Posterior cingulate gyrus (tissue), 11 donors: ENCODE measurements around the gene TPGS1.

Experiments
- DNase-seq, 10 donors: peaks; one replicate each; pipeline versions ENCODE4 v3.0.0 to v3.0.0-alpha.2; 2020 to 2021; ENCODE audit warnings: mixed read lengths in 3 of 10
- intact Hi-C: fragments of 100-400 bp; cut with DNase I; formaldehyde crosslinking; loops from one replicate; pipeline ENCODE4 v1.15.1; 2023

TPGS1 gene

GRCh38 chr19:533364-534058 lies 26.2 kb downstream of the TPGS1 start:
- DNase-seq, result peak in 4 of 10 donors; percentile 6 to 85 (median 81)

DNA sequence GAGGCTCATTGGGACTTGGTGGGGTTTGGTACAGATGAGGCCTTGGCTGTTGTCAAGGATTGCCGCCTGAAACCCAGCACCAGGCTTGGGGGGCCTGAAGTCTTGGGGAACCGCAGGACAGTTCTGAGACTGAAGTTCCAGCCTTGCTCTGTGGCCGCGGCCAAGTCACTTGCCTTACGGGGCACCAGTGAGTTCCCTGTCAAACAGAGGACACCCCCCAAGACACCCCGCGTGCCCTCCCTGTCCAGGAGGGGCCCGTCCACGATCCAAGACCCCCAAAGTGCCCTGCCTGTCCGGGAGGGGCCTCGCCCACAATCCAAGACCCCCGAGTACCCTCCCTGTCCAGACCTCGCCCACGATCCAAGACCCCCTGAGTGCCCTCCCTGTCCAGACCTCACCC lies 26.8 kb downstream of the TPGS1 start:
- intact Hi-C loops, result no loop called here
- DNase-seq, result peak in 1 of 10 donors; percentile 69

More at GRCh38 chr19:533364-534058, 26.2 kb downstream of the TPGS1 start:
- intact Hi-C loops, result loop anchor here (2.0 kb wide), 1 partner anchor 37 kb away; no protein-coding TSS in a partner anchor

DNA sequence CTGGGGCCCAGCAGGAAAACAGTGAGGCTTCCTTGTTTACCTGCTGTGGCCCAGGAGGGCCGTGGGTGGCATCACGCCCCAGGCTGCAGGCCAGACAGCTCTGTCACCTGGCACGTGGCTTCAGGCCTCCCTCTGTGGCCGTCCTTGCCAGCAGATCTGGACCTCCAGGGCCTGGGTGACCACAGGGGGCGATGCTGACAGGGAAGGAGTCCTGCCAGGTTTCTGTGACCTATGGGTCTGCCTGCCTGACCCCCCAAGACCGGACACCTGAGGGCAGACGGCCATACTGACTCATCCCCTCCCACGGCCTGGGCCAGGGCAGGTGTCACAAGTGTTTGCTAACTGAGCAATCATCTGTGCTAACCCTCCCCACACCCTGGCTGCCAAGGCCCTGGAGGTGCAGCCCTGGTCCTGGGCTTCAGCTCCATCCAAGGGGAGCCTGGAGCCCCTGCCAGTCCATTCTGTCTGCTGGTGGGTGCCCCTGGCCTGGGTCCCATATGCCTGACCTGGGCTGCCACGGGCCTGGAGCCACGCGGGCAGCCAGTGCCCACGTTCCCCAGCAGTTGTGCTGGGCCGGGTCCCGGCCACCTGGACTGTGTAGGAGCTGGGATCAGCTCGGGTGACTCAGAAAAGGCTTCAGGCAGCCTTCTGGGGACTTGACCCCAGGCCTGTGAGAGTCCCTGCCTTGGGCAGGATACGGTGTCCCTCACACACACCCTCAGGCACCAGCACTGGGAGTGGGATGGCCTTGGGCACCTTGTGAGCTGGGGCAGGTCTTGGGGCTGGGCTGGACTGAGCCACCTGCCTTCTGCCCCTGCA lies 27.9 kb downstream of the TPGS1 start:
- intact Hi-C loops, result no loop called here
- peak in 1 of 10 donors; percentile 82 for DNase-seq

- intact Hi-C loops, result no loop called here
- DNase-seq, result no peak
Observed at GRCh38 chr19:536031-536880, 29.0 kb downstream of the TPGS1 start.

DNA sequence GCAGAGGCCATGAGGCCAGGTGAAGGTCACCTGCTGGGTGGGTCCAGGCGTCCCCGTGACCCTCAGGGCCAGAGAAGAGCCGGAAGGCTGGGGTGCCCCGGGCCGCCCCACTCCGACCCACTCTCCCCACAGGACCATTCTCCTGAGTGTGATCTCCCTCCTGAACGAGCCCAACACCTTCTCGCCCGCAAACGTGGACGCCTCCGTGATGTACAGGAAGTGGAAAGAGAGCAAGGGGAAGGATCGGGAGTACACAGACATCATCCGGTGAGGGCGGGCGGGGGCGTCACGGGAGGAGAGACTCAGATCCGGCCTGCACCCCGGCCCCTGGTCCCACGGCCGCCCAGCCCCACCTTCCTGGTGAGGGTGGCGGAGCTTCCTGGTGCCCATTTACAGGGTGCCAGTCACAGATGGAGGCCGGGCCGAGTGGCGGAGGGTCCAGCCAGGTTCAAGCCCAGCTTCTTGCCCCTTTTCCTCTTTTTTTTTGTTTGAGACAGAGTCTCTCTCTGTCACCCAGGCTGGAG lies 29.6 kb downstream of the TPGS1 start:
- DNase-seq, result no peak
- intact Hi-C loops, result no loop called here

- intact Hi-C loops, result no loop called here
- DNase-seq, result no peak
Observed at GRCh38 chr19:538641-539428, 31.5 kb downstream of the TPGS1 start.

GRCh38 chr19:539429-540030 lies 32.2 kb downstream of the TPGS1 start:
- DNase-seq, result no peak
- intact Hi-C loops, result no loop called here

GRCh38 chr19:540867-541637 lies 33.8 kb downstream of the TPGS1 start:
- intact Hi-C loops, result no loop called here
- DNase-seq, result no peak

GRCh38 chr19:541699-542098 lies 34.4 kb downstream of the TPGS1 start:
- DNase-seq, result no peak
- intact Hi-C loops, result no loop called here

- DNase-seq, result no peak
- intact Hi-C loops, result no loop called here
Observed at GRCh38 chr19:542173-542866, 35.0 kb downstream of the TPGS1 start.

DNA sequence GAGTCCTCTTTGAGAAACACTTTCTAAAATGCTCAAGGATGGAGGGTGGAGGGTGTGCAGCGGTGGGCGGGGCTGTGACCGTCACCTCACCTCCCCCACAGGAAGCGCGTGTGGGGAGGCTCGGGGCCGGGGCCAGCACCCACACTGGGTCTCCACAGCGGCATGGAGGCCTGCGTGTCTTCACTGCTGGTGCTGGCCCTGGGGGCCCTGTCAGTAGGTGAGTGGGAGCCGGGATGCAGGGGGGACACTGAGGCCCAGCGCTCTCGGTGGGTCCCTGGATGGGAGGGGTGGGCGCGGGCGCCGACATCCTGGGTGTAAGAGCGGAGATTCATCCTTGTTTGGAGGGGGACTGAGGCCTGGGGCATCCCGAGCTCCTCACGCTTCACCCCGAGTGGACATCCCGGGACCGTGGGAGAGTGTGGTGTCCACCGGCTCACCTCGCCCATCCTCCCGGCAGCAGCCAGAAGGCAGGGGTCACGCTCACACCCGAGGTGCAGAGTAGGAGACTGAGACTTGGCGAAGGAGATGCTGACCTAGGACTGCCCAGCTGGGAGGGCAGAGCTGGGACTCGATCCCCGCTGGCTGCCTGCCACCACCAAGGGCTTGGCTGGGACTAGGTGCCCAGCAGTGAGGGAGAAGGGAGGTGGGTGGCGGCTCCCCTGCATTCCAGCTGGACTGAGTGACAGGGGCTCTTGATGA lies 36.8 kb downstream of the TPGS1 start, which contains the start of gene GZMM:
GZMM (plus strand) TSS at position 144 of the 699 bp plus-strand sequence; CDS start at position 163, 19 bp downstream.
- no peak for DNase-seq
- intact Hi-C loops, result no loop called here

GRCh38 chr19:547117-547516 lies 39.8 kb downstream of the TPGS1 start:
- intact Hi-C loops, result no loop called here
- no peak for DNase-seq

DNA sequence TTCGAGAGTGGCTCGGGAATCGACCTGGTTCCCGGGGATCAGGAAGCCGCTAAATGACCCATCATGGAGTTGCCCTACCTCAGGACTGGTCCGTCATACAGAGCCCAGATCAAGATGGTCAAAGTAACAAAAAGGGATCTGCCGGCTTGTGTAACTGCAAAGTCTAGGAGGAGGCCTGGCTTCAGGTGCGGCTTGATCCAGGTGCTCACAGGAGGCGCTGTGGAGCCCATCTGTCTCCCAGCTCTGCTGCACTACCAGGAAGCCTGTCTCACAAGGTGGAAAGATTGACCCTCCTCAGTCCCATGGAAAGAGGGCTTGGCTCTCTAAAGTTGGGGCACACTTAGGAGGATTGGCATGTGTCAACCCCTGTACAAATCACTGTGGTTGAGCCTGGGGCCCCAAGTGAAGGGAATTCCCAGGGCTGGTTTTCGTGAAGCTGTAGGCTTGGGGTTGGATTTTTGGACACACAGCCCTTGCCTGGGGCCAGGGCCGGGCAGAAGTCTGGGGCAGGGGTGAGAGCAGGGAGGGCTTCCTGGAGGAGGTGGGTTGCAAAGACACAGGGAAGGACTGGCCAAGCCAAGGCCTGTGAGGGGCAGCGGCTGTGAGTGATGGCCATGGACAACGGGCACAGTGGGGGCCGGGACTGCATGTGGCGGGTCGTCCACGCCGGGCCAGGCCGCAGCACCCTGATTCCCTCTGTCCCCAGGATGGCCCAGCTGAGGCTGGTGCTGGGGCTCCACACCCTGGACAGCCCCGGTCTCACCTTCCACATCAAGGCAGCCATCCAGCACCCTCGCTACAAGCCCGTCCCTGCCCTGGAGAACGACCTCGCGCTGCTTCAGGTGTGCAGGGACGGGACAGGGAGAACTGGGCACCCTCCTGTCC lies 40.8 kb downstream of the TPGS1 start:
- intact Hi-C loops, result no loop called here
- no peak for DNase-seq

DNA sequence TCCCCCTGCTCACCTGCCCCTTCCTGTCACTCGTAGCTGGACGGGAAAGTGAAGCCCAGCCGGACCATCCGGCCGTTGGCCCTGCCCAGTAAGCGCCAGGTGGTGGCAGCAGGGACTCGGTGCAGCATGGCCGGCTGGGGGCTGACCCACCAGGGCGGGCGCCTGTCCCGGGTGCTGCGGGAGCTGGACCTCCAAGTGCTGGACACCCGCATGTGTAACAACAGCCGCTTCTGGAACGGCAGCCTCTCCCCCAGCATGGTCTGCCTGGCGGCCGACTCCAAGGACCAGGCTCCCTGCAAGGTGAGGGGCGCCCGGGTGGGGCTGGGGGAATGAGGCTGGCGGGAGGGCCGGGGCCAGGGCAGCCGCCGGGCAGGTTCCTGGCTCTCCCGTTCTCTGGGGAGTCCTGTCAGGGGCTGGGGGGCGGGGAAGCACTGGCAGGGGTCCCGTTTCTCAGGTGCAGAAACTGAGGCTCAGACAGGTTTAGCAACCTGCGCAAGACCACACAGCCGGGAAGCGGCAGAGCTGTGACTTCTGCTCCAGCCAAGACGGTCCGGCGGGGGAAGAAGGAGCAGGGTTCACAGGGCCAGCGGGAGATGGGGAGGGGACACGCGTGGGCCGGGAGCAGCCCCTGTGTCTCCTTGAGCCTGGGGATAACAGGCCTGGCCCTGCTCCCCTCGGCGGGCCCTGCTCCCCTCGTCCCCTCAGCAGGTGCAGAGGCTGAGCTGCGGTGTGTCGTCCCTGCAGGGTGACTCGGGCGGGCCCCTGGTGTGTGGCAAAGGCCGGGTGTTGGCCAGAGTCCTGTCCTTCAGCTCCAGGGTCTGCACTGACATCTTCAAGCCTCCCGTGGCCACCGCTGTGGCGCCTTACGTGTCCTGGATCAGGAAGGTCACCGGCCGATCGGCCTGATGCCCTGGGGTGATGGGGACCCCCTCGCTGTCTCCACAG lies 41.9 kb downstream of the TPGS1 start:
- intact Hi-C loops, result no loop called here
- no peak for DNase-seq

DNA sequence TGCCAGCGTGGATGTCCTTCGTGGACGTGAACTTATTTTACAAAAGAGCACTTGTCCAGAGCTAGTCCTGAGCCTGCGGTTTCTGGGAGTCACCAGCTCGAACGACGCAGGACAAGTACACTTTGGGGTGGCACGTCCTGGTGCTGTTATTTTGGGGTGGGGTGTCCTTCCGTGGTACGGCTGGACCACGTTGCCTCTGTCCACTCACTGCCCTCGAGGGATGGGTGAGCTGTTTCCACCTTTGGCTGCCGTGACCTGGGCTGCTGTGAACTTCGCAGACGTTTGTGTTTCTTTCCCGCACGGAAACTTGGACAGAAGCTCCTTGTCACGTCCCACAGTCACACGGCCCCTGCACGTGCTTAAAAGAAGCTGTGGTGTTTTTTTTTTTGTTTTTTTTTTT lies 47.5 kb downstream of the TPGS1 start:
- intact Hi-C loops, result no loop called here
- no peak for DNase-seq
